HFF-Myc (cell line): ENCODE results near the gene COX7B.

Source experiments
- DNase-seq: peaks from one replicate; pipeline ENCODE4 v3.0.0-alpha.2; 2011; ENCODE audit warnings: low read depth; ENCODE audit errors: extremely low read depth
- H3K4me3 ChIP-seq: replicated peaks from 2 replicates; pipeline ENCODE4 v1.5.1; 2011; ENCODE audit warnings: low read depth, mild to moderate bottlenecking, control low read depth, low read length
- TF ChIP-seq, protein P1 (sequence below): IDR thresholded peaks from 2 replicates; pipeline ENCODE4 v1.5.1; 2012; ENCODE audit warnings: mild to moderate bottlenecking, low read depth, low read length, control low read depth; ENCODE audit errors: missing control alignments

COX7B gene

DNA sequence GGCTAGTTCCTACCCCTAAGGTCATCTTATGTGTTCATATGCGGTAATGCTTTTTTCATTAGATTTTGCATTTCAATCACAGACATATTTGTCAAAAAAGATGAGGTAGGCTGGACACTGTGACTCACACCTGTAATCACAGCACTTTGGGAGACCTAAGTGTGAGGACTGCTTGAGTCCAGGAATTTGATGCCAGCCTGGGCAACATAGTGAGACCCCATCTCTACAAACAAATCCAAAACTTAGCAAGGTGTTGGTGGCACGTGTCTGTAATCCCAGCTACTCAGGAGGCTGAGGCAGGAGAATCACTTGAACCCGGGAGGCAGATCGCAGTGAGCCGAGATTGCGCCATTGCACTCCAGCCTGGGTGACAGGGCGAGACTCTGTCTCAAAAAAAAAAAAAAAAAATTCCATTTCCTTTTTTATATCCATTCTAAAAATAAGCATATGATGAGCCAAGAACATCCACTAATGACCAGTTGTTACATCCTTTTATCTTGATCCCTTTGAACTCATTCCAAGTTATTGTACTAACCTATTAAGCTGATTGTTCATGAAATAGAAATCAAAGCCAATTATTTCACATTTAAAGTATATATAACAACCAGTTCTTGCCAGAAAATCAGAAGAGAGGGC, 46.8 kb downstream of the COX7B start:
- TF ChIP-seq, protein P1, sequence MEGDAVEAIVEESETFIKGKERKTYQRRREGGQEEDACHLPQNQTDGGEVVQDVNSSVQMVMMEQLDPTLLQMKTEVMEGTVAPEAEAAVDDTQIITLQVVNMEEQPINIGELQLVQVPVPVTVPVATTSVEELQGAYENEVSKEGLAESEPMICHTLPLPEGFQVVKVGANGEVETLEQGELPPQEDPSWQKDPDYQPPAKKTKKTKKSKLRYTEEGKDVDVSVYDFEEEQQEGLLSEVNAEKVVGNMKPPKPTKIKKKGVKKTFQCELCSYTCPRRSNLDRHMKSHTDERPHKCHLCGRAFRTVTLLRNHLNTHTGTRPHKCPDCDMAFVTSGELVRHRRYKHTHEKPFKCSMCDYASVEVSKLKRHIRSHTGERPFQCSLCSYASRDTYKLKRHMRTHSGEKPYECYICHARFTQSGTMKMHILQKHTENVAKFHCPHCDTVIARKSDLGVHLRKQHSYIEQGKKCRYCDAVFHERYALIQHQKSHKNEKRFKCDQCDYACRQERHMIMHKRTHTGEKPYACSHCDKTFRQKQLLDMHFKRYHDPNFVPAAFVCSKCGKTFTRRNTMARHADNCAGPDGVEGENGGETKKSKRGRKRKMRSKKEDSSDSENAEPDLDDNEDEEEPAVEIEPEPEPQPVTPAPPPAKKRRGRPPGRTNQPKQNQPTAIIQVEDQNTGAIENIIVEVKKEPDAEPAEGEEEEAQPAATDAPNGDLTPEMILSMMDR, result no peak
- DNase-seq, result no peak
- no peak overlapping the region for H3K4me3 ChIP-seq

DNA sequence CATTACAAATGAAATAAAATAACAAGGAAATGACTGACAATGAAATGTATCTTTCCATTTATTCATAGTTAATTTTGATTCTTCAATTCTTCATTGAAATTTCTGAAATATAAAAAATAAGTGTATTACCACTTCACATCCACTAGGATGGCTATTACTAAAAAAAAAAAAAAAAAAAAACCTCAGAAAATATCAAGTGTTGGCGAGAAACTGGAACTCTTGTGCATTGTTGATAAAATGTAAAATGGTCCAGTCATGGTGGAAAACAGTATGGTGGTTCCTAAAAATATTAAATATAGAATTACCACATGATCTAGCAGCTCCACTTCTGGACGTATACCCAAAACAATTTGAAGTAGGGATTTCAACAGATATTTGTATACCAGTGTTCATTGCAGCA, 47.3 kb downstream of the COX7B start:
- no peak overlapping the region for H3K4me3 ChIP-seq
- TF ChIP-seq, protein P1, result no peak
- no peak for DNase-seq

DNA sequence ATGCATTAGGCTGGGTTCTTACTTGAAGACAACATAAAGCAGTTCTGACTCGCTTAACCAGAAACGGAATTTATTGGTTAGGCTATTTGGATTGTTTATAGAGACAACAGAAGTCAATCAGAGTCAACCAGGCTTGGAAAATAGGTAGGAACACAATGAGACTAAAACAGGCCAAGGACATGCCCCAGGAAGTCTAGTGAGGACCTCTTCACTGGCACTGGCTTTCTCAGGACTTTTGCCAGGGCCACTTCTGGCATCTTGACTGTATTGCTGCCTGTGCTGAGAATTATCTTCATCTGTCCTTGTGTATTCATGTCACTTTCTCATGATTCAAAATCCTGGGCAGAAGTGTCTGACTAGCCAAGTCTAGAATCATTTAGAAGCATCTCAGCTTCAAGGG, 50.6 kb downstream of the COX7B start:
- TF ChIP-seq, protein P1, result no peak
- DNase-seq, result peak; percentile 11
- no peak overlapping the region for H3K4me3 ChIP-seq

DNA sequence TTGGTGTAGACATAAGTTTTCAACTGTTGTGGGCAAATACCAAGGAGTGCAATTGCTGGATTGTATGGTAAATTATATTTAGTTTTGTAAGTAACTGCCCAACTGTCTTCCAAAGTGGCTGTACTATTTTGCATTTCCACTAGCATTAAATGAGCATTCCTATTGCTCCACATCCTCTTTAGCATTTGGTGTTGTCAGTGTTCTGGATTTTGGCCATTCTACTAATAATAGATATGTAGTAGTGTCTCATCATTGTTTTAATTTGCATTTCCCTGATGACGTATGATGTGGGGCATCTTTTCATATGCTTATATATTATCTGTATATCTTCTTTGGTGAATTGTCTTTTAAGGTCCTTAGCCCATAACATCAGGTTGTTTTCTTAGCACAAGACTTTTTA, 52.9 kb downstream of the COX7B start:
- H3K4me3 ChIP-seq, result no peak overlapping the region
- DNase-seq, result no peak
- TF ChIP-seq, protein P1, result no peak

DNA sequence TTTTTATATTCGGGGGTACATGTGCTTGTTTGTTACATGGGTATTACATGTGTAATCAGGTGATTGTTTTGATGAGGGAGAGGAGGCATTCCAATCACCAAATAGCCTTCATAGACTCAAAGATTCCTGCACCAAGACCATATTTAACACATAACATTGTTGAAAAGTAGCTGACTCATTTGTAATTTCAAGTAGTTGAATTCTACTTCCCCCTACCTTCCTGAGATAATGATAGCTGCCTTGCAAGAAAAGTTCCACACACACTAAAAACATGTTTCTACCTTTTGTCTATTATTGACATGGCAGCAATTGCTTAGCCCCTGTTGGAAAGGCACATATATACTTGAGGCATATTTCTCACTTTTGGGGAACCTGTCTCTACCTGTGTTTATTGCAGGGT, 54.0 kb downstream of the COX7B start:
- TF ChIP-seq, protein P1, result no peak
- H3K4me3 ChIP-seq, result no peak overlapping the region
- DNase-seq, result no peak

DNA sequence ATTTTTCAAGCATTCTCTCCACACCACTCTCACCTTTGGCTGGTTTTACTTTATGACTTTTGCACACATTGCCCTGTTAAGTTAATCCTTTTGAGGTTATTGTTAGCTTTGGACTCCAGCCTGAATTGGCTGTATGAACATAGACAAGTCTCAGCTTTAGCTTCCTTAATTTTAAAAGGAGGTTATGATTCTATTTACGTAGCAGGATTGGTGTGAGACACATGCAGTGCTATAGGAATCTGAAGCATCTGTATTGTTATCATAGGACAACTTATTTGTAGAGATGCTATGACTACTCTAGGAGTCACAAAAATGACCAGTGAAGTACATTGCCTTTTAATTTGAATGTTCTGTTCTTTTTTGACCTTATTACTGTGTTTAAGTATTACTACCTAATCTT, 54.4 kb downstream of the COX7B start:
- no peak for DNase-seq
- H3K4me3 ChIP-seq, result no peak overlapping the region
- TF ChIP-seq, protein P1, result no peak
